ENCODE results near the gene LYZL4. TPM values are rescaled to one million over a fixed set of nuclear protein-coding genes. Genes with fewer than 3 reads are reported as not detected.

LYZL4 gene
- total RNA-seq, 1 experiment from 2014 or later, result not detected

Other genes with a start within 250 kb of the LYZL4 start
- gene CCK, start 144.4 kb downstream of the LYZL4 start, total RNA-seq (2014; rRNA removed), result 0.46 TPM in 1 of 2 replicates, not detected in the other
- gene VIPR1, start 92.0 kb upstream of the LYZL4 start, total RNA-seq (2014; rRNA removed), result 3.7 and 7.0 TPM in 2 replicates
- 43.2 and 63.3 TPM in 2 replicates for gene SEC22C, start 171.4 kb upstream of the LYZL4 start, total RNA-seq (2014; rRNA removed)
- gene SS18L2, start 180.2 kb upstream of the LYZL4 start, total RNA-seq (2014; rRNA removed), result 31.1 and 36.8 TPM in 2 replicates
- gene NKTR, start 190.1 kb upstream of the LYZL4 start, total RNA-seq (2014; rRNA removed), result 35.3 and 37.6 TPM in 2 replicates
- 9.5 and 10.8 TPM in 2 replicates for gene ZBTB47, start 243.1 kb upstream of the LYZL4 start, total RNA-seq (2014; rRNA removed)